Activated CD8-positive, alpha-beta memory T cell treated with anti-CD3 and anti-CD28 coated beads, Interleukin-2, amount 50 U/mL, for 48 hours (primary cell): ENCODE data around the gene STK32B.
"Not testable (repeated sequence)": the region's sequence is repeated elsewhere in the genome, so short reads cannot be mapped to it uniquely, and the experiment has no call there.

ENCODE experiments used
- DNase-seq: peaks from one replicate; pipeline ENCODE4 v3.0.0-alpha.2; 2020

STK32B gene

DNA sequence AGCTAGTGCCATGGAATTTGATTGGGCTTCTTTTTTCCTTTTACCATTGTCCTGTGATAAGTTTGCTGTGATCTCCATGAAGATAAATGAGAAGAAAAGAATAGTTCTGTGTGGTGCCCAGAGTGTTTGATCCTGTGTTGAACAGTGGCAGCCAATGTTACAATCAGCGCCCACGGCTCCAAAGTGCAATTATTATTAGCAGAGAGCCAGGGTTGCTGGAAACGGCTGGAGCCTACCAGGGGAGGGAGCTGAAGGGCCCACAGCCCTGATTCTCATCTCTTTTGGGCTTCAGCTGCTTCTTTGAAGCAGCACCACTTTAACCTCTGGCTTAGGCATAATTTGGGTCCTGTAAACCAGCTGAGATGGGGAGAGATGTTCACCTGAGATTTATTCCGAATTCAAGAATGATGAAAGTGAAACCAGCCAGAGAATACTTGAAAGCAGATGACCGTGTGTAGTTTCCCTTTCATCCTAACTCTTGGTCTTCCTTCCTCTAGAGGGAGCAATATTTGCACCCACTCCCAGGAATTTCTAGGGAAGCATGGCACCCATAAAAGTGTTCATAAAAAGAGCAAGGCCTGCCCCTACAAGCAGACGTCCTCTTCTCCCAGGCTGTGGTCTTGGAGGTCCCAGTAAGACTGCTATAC lies 358.8 kb downstream of the STK32B start:
- no peak for DNase-seq

DNA sequence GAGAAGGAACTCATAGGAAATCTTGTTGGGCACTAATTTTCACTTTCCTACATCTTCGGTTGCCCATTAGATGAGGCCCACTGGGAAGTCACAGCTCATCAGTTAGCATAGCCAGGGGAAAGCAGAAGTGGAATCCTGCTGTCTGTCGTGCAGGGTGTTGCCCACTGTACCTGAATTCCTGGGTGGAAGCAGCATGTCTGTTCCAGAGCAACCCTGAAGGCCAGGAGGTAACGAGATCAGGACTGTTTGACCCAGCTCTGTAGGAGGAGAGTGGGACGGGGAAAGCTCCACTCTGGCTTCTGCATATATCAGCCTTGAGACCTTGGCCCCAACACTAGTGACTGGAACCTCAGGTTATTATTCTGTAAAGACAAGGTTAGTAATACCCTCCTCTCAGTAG lies 361.0 kb downstream of the STK32B start:
- DNase-seq: no peak

DNA sequence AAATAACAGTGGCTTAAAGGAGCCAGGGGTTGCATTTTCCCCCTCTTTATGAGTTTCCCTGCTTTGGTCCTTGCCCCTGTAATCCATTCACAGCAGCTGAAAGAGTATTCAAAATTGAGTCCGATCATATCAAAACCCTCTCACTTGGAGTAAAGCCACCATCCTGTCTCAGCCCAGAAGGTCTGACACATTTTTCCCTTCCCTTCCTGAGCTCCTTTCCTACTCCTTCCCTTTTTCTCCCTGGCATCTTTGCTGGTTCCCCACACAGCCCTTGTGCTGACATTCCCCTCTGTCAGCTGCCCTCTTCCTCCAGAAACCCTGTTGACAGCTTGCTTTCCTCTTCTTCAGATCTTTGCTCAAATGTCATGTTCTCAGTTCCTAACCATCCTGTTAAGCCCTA lies 361.5 kb downstream of the STK32B start:
- DNase-seq: no peak

- DNase-seq: no peak
These were observed 365.4 kb downstream of the STK32B start for GRCh38 chr4:5416637-5417036.

DNA sequence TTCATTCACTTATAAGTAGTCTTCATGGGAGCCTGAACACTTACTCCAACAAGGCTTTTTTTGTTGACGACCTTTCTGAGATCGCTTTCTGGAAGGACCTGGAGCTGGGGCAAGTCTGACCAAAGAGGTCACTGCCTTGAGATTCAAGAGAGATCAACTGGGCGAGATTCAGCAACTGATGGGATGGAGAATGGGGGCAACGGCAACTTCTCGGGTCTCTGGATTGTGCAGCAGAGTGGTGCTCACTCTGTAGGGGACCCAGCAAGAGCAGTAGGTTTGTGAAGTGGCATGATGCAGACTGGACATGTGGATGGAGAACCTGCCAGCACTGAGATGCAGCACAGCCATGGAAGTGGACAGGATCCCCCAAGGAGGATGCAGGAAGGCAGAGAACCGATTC lies 369.0 kb downstream of the STK32B start:
- no peak for DNase-seq

DNA sequence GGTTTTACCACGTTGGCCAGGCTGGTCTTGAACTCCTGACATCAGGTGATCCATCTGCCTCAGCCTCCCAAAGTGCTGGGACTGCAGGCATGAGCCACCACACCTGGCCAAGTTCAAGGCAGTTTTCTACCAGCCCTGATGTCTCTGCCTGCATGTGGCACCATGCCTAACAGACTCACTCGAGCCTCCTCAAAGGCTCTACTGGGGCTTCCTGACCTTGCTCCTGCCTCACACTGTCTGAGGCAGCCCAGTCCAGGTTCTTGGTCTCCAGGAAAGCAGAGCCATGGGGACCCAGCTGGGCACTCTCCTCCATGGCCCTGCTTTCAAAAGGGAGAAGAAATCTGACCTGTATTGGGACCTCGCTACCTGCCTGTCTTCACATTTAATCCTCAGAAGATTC lies 370.1 kb downstream of the STK32B start:
- no peak for DNase-seq

DNA sequence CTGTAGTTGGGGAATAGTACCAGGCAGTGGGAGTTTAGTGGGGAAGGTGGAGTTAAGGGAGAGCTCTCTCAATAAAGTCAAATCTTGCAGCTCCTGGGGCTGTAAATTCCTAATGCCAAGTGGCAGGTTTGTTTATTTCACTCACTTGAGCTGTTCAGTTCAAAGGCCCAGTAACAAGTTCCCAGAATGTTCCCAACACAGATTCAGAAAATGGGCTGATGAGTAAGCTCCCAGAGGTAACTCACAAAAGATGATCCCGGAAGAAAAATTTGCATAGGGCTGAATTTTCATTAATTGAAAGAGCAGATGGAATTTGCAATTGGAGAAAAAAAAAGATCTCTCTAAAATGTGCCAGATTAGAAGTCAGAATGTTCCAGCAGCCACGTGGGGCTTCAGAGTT lies 370.9 kb downstream of the STK32B start:
- DNase-seq: no peak

DNA sequence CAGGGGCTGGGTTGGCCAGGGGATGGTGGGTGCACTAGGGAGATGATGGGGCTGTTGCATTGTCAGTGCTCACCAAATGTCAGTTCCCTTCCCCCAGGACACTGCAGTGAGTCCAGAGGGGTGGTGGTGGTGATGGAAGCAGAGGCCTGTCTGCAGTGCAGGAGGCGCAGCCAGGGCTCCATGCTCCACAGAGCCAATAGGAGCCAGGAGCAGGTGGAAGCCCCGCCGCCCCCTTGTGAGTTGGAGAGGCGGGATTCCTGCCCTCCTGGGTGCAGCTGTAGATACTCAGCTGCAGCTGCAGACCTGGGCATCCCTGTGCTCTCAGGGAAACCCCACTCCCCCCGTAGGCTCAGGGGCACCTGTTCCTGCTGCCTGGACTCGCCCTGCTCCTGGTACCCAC lies 372.4 kb downstream of the STK32B start:
- DNase-seq: no peak

- no peak for DNase-seq
These were observed 372.9 kb downstream of the STK32B start for GRCh38 chr4:5424211-5424610.

DNA sequence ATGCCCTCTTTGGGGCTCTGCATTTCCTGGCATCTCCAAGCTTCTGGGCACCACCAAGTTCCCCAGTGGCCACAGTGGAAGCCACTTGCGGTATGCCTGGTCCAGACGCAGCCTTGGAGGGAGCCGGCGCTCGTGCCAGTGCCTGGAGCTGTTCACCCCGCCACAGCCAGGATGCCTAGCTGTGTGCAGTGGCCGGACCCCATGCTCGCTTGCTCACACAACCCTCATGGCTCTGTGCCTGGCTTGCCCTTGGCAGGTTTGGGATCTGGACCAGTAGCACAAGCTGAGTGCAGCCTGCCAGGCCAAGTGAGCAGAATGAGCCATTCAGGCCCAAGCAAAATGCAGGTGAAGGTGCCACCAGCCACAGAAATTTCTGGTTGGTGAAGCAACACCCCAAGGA lies 373.6 kb downstream of the STK32B start:
- no peak for DNase-seq

DNA sequence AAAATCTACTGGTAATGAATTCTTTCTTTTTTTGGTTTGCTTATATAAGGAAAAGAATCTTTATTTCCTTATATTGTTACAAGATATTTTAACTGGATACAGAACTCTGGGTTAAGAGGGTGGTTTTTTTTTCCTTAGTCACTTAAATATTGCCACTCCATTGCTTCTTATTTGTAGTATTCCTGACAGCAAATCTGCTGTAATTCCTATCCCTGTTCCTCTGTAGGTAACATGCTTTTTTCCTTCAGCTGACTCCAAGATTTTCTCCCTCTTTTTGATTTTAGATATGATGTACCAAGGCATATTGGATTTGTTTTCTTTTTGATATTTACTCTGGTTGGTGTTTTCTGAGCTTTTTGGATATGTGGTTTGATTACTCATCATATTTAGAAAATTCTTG lies 378.5 kb downstream of the STK32B start:
- no peak for DNase-seq

DNA sequence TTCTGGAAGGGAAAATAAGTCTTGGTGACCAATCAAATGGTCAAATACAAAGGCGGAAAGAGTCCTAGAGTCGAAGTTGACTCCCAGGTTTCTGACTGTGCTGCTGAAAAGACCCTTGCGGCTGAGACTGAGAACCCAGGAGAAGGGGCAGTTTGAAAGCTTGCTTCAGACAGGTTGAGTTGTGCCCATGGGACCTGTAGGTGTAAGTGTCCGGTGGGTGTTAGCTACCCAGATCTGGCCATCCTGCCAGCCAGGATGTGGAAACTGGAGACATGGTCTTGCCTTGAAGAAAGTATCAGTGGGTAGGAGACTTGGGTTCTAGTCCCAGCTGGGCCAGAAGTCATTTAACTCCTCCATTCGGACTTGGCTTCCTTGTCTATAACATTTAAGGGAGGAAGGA lies 381.9 kb downstream of the STK32B start:
- no peak for DNase-seq

GRCh38 chr4:5435201-5435600 lies 383.9 kb downstream of the STK32B start:
- DNase-seq: no peak

DNA sequence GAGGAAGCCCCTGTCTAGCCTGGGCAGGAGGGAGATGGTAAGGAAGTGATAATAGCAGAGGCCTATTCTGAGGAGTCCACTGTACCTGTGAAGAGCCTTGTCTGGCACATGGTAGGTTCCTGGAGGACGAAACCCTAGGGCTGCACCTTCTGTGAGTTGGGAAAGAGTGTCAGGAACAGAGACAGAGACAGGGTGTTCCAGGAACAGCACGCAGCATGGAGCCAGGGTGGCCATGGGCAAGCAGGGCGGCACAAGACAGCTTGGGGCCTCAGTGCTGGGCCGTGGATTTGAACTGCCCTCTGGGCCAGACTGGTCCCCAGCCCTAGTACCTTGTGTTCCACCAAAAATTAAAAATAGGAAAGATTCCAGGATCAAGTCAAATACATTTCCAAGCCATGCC lies 384.5 kb downstream of the STK32B start:
- DNase-seq: no peak

DNA sequence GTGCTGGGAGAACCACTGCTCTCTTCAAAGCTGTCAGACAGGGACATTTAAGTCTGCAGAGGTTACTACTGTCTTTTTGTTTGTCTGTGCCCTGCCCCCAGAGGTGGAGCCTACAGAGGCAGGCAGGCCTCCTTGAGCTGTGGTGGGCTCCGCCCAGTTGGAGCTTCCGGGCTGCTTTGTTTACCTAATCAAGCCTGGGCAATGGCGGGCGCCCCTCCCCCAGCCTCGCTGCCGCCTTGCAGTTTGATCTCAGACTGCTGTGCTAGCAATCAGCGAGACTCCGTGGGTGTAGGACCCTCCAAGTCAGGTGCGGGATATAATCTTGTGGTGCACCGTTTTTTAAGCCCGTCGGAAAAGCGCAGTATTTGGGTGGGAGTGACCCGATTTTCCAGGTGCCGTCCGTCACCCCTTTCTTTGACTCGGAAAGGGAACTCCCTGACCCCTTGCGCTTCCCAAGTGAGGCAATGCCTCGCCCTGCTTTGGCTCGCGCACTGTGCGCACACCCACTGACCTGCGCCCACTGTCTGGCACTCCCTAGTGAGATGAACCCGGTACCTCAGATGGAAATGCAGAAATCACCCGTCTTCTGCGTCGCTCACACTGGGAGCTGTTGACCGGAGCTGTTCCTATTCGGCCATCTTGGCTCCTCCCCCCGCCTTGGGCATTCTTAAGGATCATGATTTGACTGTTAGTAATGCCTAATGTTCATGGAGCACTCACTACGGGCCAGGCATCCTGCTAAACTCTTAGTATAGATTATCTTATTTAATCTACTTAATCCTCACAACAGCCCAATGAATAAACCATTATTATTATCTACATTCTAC lies 392.9 kb downstream of the STK32B start:
- not testable (repeated sequence) for DNase-seq

DNA sequence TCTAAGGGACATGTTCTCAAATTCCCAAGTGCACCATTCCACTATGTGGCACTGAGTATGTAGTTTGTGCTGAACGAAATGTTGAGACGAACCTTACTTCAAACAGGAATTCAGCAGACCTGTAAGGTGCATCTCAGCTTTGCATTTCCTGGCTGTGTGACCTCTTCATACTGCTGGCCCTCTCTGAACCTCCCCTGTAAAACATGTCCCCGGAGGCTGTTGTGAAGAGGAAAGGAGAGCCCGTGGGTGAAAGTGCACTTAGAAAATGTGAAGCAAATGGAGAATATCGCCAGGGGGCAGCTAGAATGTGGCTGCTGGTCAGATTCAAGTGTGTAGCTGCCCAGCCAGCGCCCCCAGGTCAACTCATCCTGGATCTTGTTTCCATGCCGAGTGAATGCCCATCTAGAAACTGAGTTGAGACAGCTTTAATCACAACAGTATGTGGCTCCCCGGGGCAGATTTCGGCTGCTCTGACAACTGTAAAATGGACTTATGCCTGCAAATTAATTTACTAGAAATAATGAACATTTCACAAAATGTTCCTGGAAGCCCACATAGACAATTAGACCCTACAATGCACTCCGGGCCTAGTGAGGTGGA lies 393.7 kb downstream of the STK32B start:
- DNase-seq: no peak

DNA sequence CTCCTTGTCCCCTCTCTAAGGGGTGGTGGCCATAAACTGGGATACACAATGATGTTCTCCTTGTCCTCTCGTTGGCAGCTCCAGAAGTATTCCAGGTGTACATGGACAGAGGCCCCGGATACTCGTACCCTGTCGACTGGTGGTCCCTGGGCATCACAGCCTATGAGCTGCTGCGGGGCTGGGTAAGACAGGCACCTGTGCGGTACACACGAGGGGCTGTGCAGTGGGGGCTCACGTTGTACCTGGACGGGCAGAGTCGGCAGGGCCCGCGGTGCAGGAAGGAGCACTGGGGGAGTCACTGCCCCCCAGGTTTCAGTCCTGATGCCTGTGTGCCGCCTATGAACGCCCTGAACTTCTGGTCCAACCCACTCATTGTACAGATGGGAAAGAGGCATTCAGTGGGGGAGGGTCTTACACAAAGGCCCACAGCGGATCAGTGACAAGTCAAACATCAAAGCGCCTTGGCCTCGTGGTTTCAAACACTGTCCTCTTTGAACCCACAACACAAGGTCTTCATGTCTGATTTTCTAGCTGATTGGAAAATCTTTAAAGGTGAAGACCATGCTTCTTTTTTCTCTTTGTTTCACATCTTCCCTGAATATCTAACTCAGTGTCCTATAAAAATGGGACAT lies 395.4 kb downstream of the STK32B start:
- DNase-seq: no peak

- no peak for DNase-seq
These were observed 396.5 kb downstream of the STK32B start for GRCh38 chr4:5447755-5448154.

- peak; percentile 7 for DNase-seq
These were observed 396.9 kb downstream of the STK32B start for GRCh38 chr4:5448221-5448620.

- DNase-seq: no peak
These were observed 400.0 kb downstream of the STK32B start for GRCh38 chr4:5451243-5451642.

DNA sequence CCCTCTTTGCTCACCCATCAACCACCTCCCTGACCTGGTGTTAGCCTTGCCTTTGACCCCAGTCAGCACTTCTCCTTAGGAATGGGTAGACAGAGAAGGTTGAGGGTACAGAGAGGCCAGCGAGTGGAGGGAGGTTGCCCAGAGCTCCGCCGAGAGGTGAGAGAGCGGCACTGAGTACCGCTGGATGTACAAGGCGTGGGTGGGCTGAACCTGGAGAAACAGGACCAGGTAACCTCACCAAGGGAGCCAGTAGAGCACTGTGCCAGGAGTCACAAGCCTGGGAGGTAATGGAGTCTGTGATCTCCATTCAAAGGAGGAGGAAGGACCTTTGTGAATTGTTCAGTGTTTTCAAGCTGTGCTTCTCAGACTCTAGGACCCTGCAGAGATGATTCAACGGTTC lies 400.9 kb downstream of the STK32B start:
- DNase-seq: peak; percentile 20

DNA sequence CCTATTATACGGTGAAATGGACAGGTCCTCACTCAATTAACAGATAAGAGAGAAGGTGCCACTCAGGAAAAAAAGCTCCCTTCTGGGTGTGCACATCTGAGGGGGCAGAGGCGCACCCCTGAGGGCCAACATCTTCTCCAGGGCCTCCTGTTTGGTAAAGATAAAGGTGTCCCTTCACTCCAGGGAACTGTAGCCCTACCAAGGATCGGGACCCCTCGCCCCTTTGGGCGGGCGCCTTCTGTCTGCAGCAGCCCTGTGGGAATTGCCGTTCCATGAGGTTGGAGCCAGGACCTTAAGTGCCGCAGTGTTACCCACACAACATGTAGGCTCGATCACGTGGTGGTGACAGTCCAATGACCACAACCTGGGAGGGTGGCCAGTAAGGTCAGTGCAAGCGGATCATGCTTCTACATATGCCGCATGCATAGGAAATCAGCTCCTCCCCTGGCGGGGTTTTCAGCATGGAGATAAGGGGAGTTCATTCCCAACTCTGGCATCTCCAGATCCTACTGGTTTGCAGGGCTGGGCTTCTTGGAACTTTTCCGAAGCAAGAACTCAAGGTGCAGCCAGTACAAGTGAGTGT lies 403.8 kb downstream of the STK32B start:
- no peak for DNase-seq

- no peak for DNase-seq
These were observed 405.1 kb downstream of the STK32B start for GRCh38 chr4:5456296-5456845.
